Endothelial cell of umbilical vein (primary cell): Measurements from ENCODE around the gene TRIM21. TPM values are rescaled to one million over a fixed set of nuclear protein-coding genes. Genes with fewer than 3 reads are reported as not detected.
"Not testable (repeated sequence)": the region's sequence is repeated elsewhere in the genome, so short reads cannot be mapped to it uniquely, and the experiment has no call there.

ENCODE experiments used
- BruUV-seq: library from RNA; stranded (reverse); fragments of 400-500 nt; replicated peaks from 2 replicates; lab custom pipeline; 2021; lab: Mats Ljungman, UMichigan
- CTCF ChIA-PET: fragments of 300-600, 350-600 bp; sonication (Branson Sonifier 250); formaldehyde crosslinking; loops from one replicate; lab custom pipeline; 2021; ENCODE audit warnings: antibody characterized with exemption, inconsistent platforms; lab: Charles Lee
- POLR2A ChIA-PET: fragments of 300-600, 350-600 bp; sonication (Branson Sonifier 250); formaldehyde crosslinking; loops from one replicate; lab custom pipeline; 2021; ENCODE audit warnings: antibody characterized with exemption, inconsistent platforms; lab: Charles Lee
- DNase-seq: peaks from one replicate; pipeline ENCODE4 v3.0.0-alpha.2; 2011; ENCODE audit warnings: low read depth, low spot score
- FAIRE-seq: peaks from 2 replicates; lab custom pipeline; 2011; peaks lifted over from hg19 to GRCh38; lab: Jason Lieb, UNC
- H2AFZ ChIP-seq: 2 replicates; pipeline ENCODE4 v1.6.0; 2012; ENCODE audit warnings: low read depth, low read length, control low read depth, inconsistent platforms
- H3K27ac ChIP-seq: 2 replicates; pipeline ENCODE4 v1.5.1; 2011; ENCODE audit warnings: low read depth, mild to moderate bottlenecking, control low read depth, low read length, moderate library complexity; ENCODE audit not compliant: insufficient read depth
- H3K27me3 ChIP-seq, 2 experiments: 2 replicates each; pipeline versions ENCODE4 v1.6.0 to v1.6.1; 2011; ENCODE audit warnings: low read length in 2 of 2, mixed read lengths in 1 of 2; ENCODE audit not compliant: control insufficient read depth in 2 of 2, insufficient read depth in 2 of 2
- H3K36me3 ChIP-seq, 2 experiments: 2 replicates in 1 of 2; 3 replicates in 1 of 2; pipeline ENCODE4 v1.5.1; 2011; ENCODE audit warnings: low read length in 2 of 2, mild to moderate bottlenecking in 1 of 2, moderate library complexity in 1 of 2; ENCODE audit not compliant: control insufficient read depth in 2 of 2, insufficient read depth in 2 of 2; ENCODE audit errors: extremely low read depth in 1 of 2
- H3K4me1 ChIP-seq: 3 replicates; pipeline ENCODE4 v1.5.1; 2011; ENCODE audit warnings: mild to moderate bottlenecking, low read length; ENCODE audit not compliant: control insufficient read depth, insufficient read depth; ENCODE audit errors: extremely low read depth
- H3K4me2 ChIP-seq: 2 replicates; pipeline ENCODE4 v1.6.1; 2011; ENCODE audit warnings: low read length, control low read depth, mixed read lengths; ENCODE audit not compliant: insufficient read depth
- H3K4me3 ChIP-seq, 3 experiments: fragments of 200-600 bp in 1 of 3; sonication (generic), shearing (Covaris generic) in 1 of 3; replicated peaks in 1 of 3; 2 replicates each; pipeline ENCODE4 v1.5.1; 2011 to 2016; ENCODE audit warnings: control low read depth in 3 of 3, low read length in 3 of 3, mild to moderate bottlenecking in 2 of 3, inconsistent platforms in 1 of 3, low read depth in 1 of 3, moderate library complexity in 1 of 3; ENCODE audit not compliant: insufficient read depth in 1 of 3
- H3K79me2 ChIP-seq: 2 replicates; pipeline ENCODE4 v1.6.0; 2012; ENCODE audit warnings: low read length, inconsistent platforms; ENCODE audit not compliant: control insufficient read depth, insufficient read depth
- H3K9ac ChIP-seq: replicated peaks from 2 replicates; pipeline ENCODE3; 2011; ENCODE audit warnings: low read length, control low read depth; ENCODE audit not compliant: insufficient read depth; ENCODE audit errors: extremely low read depth
- H3K9me1 ChIP-seq: replicated peaks from 3 replicates; pipeline ENCODE4 v1.6.0; 2011; ENCODE audit warnings: mild to moderate bottlenecking, low read length; ENCODE audit not compliant: control insufficient read depth, insufficient read depth; ENCODE audit errors: extremely low read depth
- H3K9me3 ChIP-seq: replicated peaks from 2 replicates; pipeline ENCODE4 v1.5.1; 2012; ENCODE audit warnings: low read length, inconsistent platforms; ENCODE audit not compliant: control insufficient read depth, insufficient read depth
- H4K20me1 ChIP-seq: replicated peaks from 2 replicates; pipeline ENCODE3; 2011; ENCODE audit warnings: mild to moderate bottlenecking, low read length; ENCODE audit not compliant: control insufficient read depth, insufficient read depth; ENCODE audit errors: extremely low read depth
- EZH2 ChIP-seq: IDR thresholded peaks from 2 replicates; pipeline ENCODE4 v1.6.1; 2012; ENCODE audit warnings: borderline replicate concordance, low read depth, mild to moderate bottlenecking, moderate library complexity, low read length, inconsistent platforms; ENCODE audit not compliant: severe bottlenecking
- FOS ChIP-seq: IDR thresholded peaks from 2 replicates; pipeline ENCODE4 v1.6.1; 2011; ENCODE audit warnings: mild to moderate bottlenecking, low read length, moderate library complexity, borderline replicate concordance; ENCODE audit not compliant: insufficient read depth
- MYC ChIP-seq: IDR thresholded peaks from one replicate; pipeline ENCODE4 v1.6.1; 2011; ENCODE audit warnings: mild to moderate bottlenecking, low read depth, low read length
- POLR2A ChIP-seq: IDR thresholded peaks from 2 replicates; pipeline ENCODE4 v1.6.1; 2012; ENCODE audit warnings: low read depth, mild to moderate bottlenecking, control low read depth, low read length
- dilution Hi-C: fragments of 300-500 bp; cut with MboI; formaldehyde crosslinking; loops from one replicate; pipeline ENCODE4 v1.15.0; 2019; ENCODE audit warnings: low sequenced_read_pairs; ENCODE audit not compliant: extremely low pct_ligation_motif_present
- intact Hi-C: fragments of 100-400 bp; cut with micrococcal nuclease; formaldehyde crosslinking; loops from one replicate; pipeline ENCODE4 v1.10.0; 2022
- polyA plus RNA-seq, 4 experiments: library from polyadenylated mRNA; depleted of rRNA in 3 of 4; stranded (reverse) in 3 of 4; unstranded in 1 of 4; fragments of >200 nt; gene quantifications; 2 replicates each; pipeline versions ENCODE4 v1.2.1 to v1.2.3, GENCODE V29; 2011 to 2012; ENCODE audit warnings: missing spikeins in 1 of 4
- total RNA-seq: library from RNA; stranded (reverse); gene quantifications from 2 replicates; pipeline ENCODE4 v1.2.3, GENCODE V29; 2021

TRIM21 gene
- total and polyA plus RNA-seq, 2 donors (not counting 3 experiments of a cell fraction or from before 2014, with no cell fraction given), result 18.9 to 20.8 TPM

DNA sequence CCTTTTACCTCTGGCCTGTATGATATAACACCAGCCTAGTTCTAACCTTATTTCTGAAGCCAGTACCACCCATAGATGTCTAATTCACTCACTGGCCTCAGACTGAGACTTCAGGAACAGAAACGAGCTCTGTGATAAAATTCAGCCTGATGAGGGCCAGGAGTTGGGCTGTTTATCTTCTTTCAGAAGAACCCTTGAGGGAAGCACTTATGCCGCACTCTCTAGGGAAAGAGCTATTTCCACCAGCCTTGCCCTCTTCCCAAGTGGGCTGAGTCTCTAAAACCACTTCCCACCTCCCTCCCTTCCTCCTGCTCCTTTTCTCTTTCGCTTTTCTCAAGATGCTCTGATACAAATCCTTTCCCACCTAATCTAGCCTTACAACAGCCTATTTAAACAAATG, 23.3 kb downstream of the TRIM21 start:
- FAIRE-seq (no peak), DNase-seq (no peak)
- dilution Hi-C loops, result no loop called here
- Histone ChIP-seq H3K9ac (no peak overlapping the region), H3K4me1 (no peaks in the 10 kb centered on the region), H3K79me2 (no peaks in the 10 kb centered on the region), H3K27ac (no peak overlapping the region), H3K36me3 (no peaks in the 10 kb centered on the region), H3K27me3 (no peaks in the 10 kb centered on the region), H3K9me1 (no peaks in the 10 kb centered on the region), H4K20me1 (no peaks in the 10 kb centered on the region), H3K4me3 (no peak overlapping the region), H3K9me3 (no peaks in the 10 kb centered on the region), H2AFZ (no peak overlapping the region), H3K4me2 (no peak overlapping the region)
- ChIA-PET POLR2A (no interaction called here), CTCF (no interaction called here)
- TF ChIP-seq FOS (no peak), EZH2 (no peak), MYC (no peak)
- no TSS peak for BruUV-seq
- intact Hi-C loops, result no loop called here

DNA sequence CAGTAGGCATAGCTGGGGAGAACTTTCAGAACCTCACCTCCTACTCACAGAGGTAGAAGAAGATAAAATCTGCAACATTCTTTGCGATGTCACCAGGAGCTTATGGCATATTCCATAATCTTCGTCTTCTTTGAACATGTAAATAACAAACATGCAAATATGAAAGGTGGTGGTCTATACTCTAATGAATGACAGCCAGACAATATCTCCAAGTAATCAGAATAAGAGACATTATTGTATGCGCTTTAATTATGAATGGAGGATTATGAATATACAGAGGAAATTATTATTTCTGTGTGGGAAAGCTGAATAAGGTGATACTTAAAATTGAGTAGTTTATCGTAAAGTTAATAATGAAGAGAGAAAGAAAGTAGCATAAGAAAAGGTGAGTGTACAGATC, 25.2 kb downstream of the TRIM21 start, which contains the start of gene OR52B4:
Gene OR52B4, minus strand, starts transcription at position 101 of the 400 bp plus-strand sequence. Its CDS starts 91 bp downstream, at position 10.
- intact Hi-C loops (no loop called here), dilution Hi-C loops (no loop called here)
- H3K9me3 ChIP-seq, result no peaks in the 10 kb centered on the region
- no peak within 1 kb of the TSS for H3K9ac ChIP-seq
- no peak within 1 kb of the TSS for H3K4me3 ChIP-seq
- H2AFZ ChIP-seq, result no peak within 1 kb of the TSS
- no peak for TF ChIP-seq MYC
- TF ChIP-seq EZH2, result no peak
- TF ChIP-seq POLR2A, result no peak
- TF ChIP-seq FOS, result no peak
- FAIRE-seq (no peak), DNase-seq (no peak)
- H3K4me1 ChIP-seq, result no peaks in the 10 kb centered on the region
- no peaks in the 10 kb centered on the region for H4K20me1 ChIP-seq
- no peaks in the 10 kb centered on the region for H3K36me3 ChIP-seq
- no peak within 1 kb of the TSS for H3K27ac ChIP-seq
- H3K9me1 ChIP-seq, result no peaks in the 10 kb centered on the region
- H3K79me2 ChIP-seq, result no peaks in the 10 kb centered on the region
- no TSS peak for BruUV-seq
- CTCF ChIA-PET, result no interaction called here
- POLR2A ChIA-PET, result no interaction called here
- H3K27me3 ChIP-seq, result no peaks in the 10 kb centered on the region
- no peak within 1 kb of the TSS for H3K4me2 ChIP-seq

DNA sequence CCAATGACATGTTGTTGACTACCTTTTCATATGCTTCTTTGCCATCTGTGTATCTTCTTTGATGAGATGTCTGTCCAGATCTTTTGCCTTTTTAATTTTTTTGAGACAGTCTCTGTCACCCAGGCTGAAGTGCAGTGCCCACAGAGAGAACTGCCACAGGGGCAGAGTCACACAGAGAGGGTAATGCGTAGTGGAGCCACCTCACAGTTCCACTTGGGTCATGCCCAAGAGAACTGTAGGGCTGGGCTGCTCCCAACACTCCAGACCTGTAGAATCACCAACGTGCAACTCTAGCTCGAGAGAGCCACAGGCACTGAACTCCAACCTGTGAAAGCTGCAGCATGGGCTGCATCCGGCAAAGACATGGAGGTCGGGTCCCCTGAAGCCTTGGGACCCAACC, 45.4 kb downstream of the TRIM21 start:
- H2AFZ ChIP-seq, DNase-seq, H3K79me2 ChIP-seq, FAIRE-seq, H3K4me3 ChIP-seq, H3K36me3 ChIP-seq, intact Hi-C loops, H3K27ac ChIP-seq, H3K9me1 ChIP-seq, H3K27me3 ChIP-seq, BruUV-seq, H3K4me1 ChIP-seq, CTCF ChIA-PET, H4K20me1 ChIP-seq, H3K4me2 ChIP-seq, dilution Hi-C loops, POLR2A ChIA-PET, H3K9ac ChIP-seq, H3K9me3 ChIP-seq: not testable (repeated sequence)

DNA sequence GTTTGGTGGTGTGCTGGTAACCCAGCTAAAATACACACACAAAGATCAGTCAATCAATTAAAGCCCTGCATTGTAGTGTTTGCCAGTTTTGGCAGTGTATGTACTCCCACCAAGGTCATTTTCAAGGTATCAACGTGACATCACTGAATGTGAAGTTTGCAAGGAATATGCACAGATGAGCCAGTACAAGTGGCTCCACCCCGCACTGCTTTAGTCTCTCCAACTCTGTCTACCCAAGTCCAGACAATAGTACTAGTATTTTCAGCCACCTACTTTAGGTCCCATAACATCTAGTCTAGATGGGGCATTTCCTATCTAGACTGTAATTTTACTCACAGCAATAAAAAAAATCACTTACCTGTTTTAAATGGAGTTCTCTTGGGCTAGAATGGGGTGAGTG, 48.1 kb downstream of the TRIM21 start:
- H4K20me1 ChIP-seq, H3K9ac ChIP-seq, H3K79me2 ChIP-seq, H3K9me1 ChIP-seq, H2AFZ ChIP-seq, H3K27ac ChIP-seq, intact Hi-C loops, H3K27me3 ChIP-seq, dilution Hi-C loops, H3K9me3 ChIP-seq, H3K4me1 ChIP-seq, POLR2A ChIA-PET, H3K4me3 ChIP-seq, CTCF ChIA-PET, H3K4me2 ChIP-seq, H3K36me3 ChIP-seq, DNase-seq, BruUV-seq, FAIRE-seq: not testable (repeated sequence)
